H1 (cell line): ENCODE measurements around the gene UBE2E2.

Source experiments
- CEBPB ChIP-seq: IDR thresholded peaks from 2 replicates; pipeline ENCODE4 v1.6.1; 2012; ENCODE audit warnings: low read depth, low read length
- EP300 ChIP-seq, 2 experiments: IDR thresholded peaks; 1 replicate in 1 of 2; 2 replicates in 1 of 2; pipeline ENCODE4 v1.6.1; 2011 to 2012; ENCODE audit warnings: low read depth in 2 of 2, low read length in 2 of 2, mild to moderate bottlenecking in 2 of 2, borderline replicate concordance in 1 of 2, inconsistent platforms in 1 of 2, moderate library complexity in 1 of 2
- EZH2 ChIP-seq: fragments of 200-600 bp; sonication (generic); IDR thresholded peaks from 2 replicates; pipeline ENCODE4 v1.7.1; 2012; ENCODE audit warnings: low read depth, mild to moderate bottlenecking, moderate library complexity, low read length, inconsistent platforms; ENCODE audit not compliant: severe bottlenecking
- SUZ12 ChIP-seq: fragments of 200-600 bp; sonication (generic); IDR thresholded peaks from 2 replicates; pipeline ENCODE4 v1.6.1; 2012; ENCODE audit warnings: mild to moderate bottlenecking, inconsistent platforms, low read length, moderate library complexity, mixed read lengths
- TF ChIP-seq, protein P1 (sequence below), 3 experiments: IDR thresholded peaks; 1 replicate in 2 of 3; 2 replicates in 1 of 3; pipeline versions ENCODE4 v1.5.1 to v1.6.1; 2011; ENCODE audit warnings: low read length in 3 of 3, mild to moderate bottlenecking in 3 of 3, inconsistent platforms in 2 of 3, low read depth in 1 of 3, moderate library complexity in 1 of 3; ENCODE audit not compliant: insufficient read depth in 1 of 3; ENCODE audit errors: control extremely low read depth in 1 of 3

DNA sequence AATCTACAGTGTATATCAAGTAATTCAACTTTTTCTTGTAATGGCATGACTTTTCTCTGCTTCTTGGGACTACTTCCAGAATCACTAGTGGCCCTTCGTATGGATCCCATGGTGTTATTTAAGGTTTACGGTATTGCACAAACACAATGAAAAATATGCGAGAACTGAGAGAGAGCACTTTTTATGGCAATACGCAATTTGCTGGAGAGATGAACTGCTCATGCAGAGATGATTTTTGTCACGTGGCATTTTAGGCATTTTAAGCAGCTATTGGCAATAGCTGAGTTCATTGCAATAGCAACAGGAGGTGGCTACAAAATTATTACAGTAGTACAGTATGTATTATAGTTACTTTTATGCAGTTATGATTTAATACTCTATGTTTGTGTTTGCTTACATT lies 294.0 kb downstream of the UBE2E2 start:
- TF ChIP-seq, protein P1, sequence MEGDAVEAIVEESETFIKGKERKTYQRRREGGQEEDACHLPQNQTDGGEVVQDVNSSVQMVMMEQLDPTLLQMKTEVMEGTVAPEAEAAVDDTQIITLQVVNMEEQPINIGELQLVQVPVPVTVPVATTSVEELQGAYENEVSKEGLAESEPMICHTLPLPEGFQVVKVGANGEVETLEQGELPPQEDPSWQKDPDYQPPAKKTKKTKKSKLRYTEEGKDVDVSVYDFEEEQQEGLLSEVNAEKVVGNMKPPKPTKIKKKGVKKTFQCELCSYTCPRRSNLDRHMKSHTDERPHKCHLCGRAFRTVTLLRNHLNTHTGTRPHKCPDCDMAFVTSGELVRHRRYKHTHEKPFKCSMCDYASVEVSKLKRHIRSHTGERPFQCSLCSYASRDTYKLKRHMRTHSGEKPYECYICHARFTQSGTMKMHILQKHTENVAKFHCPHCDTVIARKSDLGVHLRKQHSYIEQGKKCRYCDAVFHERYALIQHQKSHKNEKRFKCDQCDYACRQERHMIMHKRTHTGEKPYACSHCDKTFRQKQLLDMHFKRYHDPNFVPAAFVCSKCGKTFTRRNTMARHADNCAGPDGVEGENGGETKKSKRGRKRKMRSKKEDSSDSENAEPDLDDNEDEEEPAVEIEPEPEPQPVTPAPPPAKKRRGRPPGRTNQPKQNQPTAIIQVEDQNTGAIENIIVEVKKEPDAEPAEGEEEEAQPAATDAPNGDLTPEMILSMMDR (IDR thresholded peaks at IDR 0.05; ENCODE audit: control extremely low read depth in 1 of 3, insufficient read depth in 1 of 3, low read depth in 1 of 3, low read length in 3 of 3): no peak
- TF ChIP-seq EZH2 (no peak), SUZ12 (no peak), EP300 (IDR thresholded peaks at IDR 0.05; ENCODE audit: borderline replicate concordance in 1 of 2, low read depth in 2 of 2, low read length in 2 of 2) (no peak), CEBPB (no peak)
